HAP-1 (cell line): Measurements from ENCODE around the gene MYO5A.
"Not testable (repeated sequence)": the region's sequence is repeated elsewhere in the genome, so short reads cannot be mapped to it uniquely, and the experiment has no call there.

Experiments
- DNase-seq, 2 experiments: peaks; one replicate each; pipeline ENCODE4 v3.0.0-alpha.2; 2016 to 2020; ENCODE audit warnings: low spot score in 2 of 2
- H3K27me3 ChIP-seq: fragments of 250-450 bp; sonication (Bioruptor Pico); 2 replicates; pipeline ENCODE4 v1.5.1; 2020; ENCODE audit warnings: low read depth, mild to moderate bottlenecking, moderate library complexity
- H3K36me3 ChIP-seq: fragments of 250-450 bp; sonication (Bioruptor Pico); replicated peaks from 2 replicates; pipeline ENCODE4 v1.5.1; 2020; ENCODE audit warnings: mild to moderate bottlenecking
- H3K4me1 ChIP-seq: fragments of 250-450 bp; sonication (Bioruptor Pico); 2 replicates; pipeline ENCODE4 v1.5.1; 2020; ENCODE audit warnings: mild to moderate bottlenecking
- H3K4me3 ChIP-seq: fragments of 250-450 bp; sonication (Bioruptor Pico); 2 replicates; pipeline ENCODE4 v1.5.1; 2020; ENCODE audit warnings: mild to moderate bottlenecking, moderate library complexity
- H3K9me3 ChIP-seq: fragments of 250-450 bp; sonication (Bioruptor Pico); 2 replicates; pipeline ENCODE4 v1.5.1; 2020; ENCODE audit warnings: mild to moderate bottlenecking, moderate library complexity
- in situ Hi-C: fragments of 300-500 bp; cut with MboI; formaldehyde crosslinking; loops from 3 replicates; pipeline ENCODE4 v1.14.3; 2020; ENCODE audit warnings: low sequenced_read_pairs, inconsistent platforms, mixed read lengths

Gene MYO5A

GRCh38 chr15:52486003-52486996 lies 42.4 kb downstream of the MYO5A start:
- peak; percentile 89 to 91 for DNase-seq
- Histone ChIP-seq H3K4me1 (peaks cover 57% of the 10 kb centered on the region), H3K9me3 (no peaks in the 10 kb centered on the region), H3K27me3 (no peaks in the 10 kb centered on the region), H3K4me3 (no peak overlapping the region), H3K36me3 (no peaks in the 10 kb centered on the region)
- in situ Hi-C loops, result no loop called here

- Histone ChIP-seq H3K27me3 (no peaks in the 10 kb centered on the region), H3K4me1 (peaks cover 54% of the 10 kb centered on the region), H3K36me3 (no peaks in the 10 kb centered on the region), H3K9me3 (no peaks in the 10 kb centered on the region), H3K4me3 (no peak overlapping the region)
- in situ Hi-C loops, result no loop called here
- DNase-seq, result peak in 1 of 2 experiments; percentile 87
Observed at GRCh38 chr15:52485290-52485689, 43.4 kb downstream of the MYO5A start.

- H3K36me3 ChIP-seq, result no peaks in the 10 kb centered on the region
- in situ Hi-C loops, result no loop called here
- H3K4me3 ChIP-seq, result no peak overlapping the region
- H3K27me3 ChIP-seq, result no peaks in the 10 kb centered on the region
- peaks cover 50% of the 10 kb centered on the region for H3K4me1 ChIP-seq
- no peak for DNase-seq
- no peaks in the 10 kb centered on the region for H3K9me3 ChIP-seq
Observed at GRCh38 chr15:52483707-52484106, 45.0 kb downstream of the MYO5A start.

GRCh38 chr15:52481915-52482314 lies 46.8 kb downstream of the MYO5A start:
- H3K4me1 ChIP-seq, result peaks cover 32% of the 10 kb centered on the region
- no peaks in the 10 kb centered on the region for H3K27me3 ChIP-seq
- no peak overlapping the region for H3K4me3 ChIP-seq
- no peaks in the 10 kb centered on the region for H3K36me3 ChIP-seq
- no peak for DNase-seq
- in situ Hi-C loops, result no loop called here
- H3K9me3 ChIP-seq, result no peaks in the 10 kb centered on the region; the same call in 1 of the 2 replicates

GRCh38 chr15:52480990-52481389 lies 47.7 kb downstream of the MYO5A start:
- Histone ChIP-seq H3K4me3 (no peak overlapping the region), H3K4me1 (peaks cover 24% of the 10 kb centered on the region), H3K9me3 (no peaks in the 10 kb centered on the region; the same call in 1 of the 2 replicates), H3K27me3 (no peaks in the 10 kb centered on the region), H3K36me3 (no peaks in the 10 kb centered on the region)
- in situ Hi-C loops, result no loop called here
- no peak for DNase-seq

GRCh38 chr15:52466716-52467115 lies 62.0 kb downstream of the MYO5A start:
- Histone ChIP-seq H3K4me3 (no peak overlapping the region), H3K27me3 (no peaks in the 10 kb centered on the region), H3K36me3 (no peaks in the 10 kb centered on the region), H3K9me3 (no peaks in the 10 kb centered on the region), H3K4me1 (no peaks in the 10 kb centered on the region)
- in situ Hi-C loops, result no loop called here
- no peak for DNase-seq

GRCh38 chr15:52466134-52466701 lies 62.5 kb downstream of the MYO5A start:
- in situ Hi-C loops, result no loop called here
- H3K4me3 ChIP-seq, result no peak overlapping the region
- no peak for DNase-seq

GRCh38 chr15:52464478-52464877 lies 64.2 kb downstream of the MYO5A start:
- Histone ChIP-seq H3K36me3 (no peaks in the 10 kb centered on the region), H3K4me3 (no peak overlapping the region), H3K9me3 (no peaks in the 10 kb centered on the region), H3K27me3 (no peaks in the 10 kb centered on the region), H3K4me1 (no peaks in the 10 kb centered on the region)
- in situ Hi-C loops, result no loop called here
- DNase-seq, result no peak

More at GRCh38 chr15:52466134-52466701, 62.5 kb downstream of the MYO5A start:
- H3K4me1 ChIP-seq, result no peaks in the 10 kb centered on the region
- no peaks in the 10 kb centered on the region for H3K27me3 ChIP-seq
- no peaks in the 10 kb centered on the region for H3K36me3 ChIP-seq
- H3K9me3 ChIP-seq, result no peaks in the 10 kb centered on the region

- H3K36me3 ChIP-seq, result no peaks in the 10 kb centered on the region
- in situ Hi-C loops, result no loop called here
- H3K27me3 ChIP-seq, result no peaks in the 10 kb centered on the region
- DNase-seq, result no peak
- H3K4me3 ChIP-seq, result no peak overlapping the region
- H3K4me1 ChIP-seq, result no peaks in the 10 kb centered on the region
- H3K9me3 ChIP-seq, result no peaks in the 10 kb centered on the region
Observed at GRCh38 chr15:52464040-52464439, 64.6 kb downstream of the MYO5A start.

- Histone ChIP-seq H3K4me3 (no peak overlapping the region), H3K27me3 (no peaks in the 10 kb centered on the region), H3K4me1 (no peaks in the 10 kb centered on the region), H3K9me3 (no peaks in the 10 kb centered on the region), H3K36me3 (no peaks in the 10 kb centered on the region)
- in situ Hi-C loops, result no loop called here
- DNase-seq, result no peak
Observed at GRCh38 chr15:52463638-52464037, 65.0 kb downstream of the MYO5A start.

- in situ Hi-C loops, result no loop called here
Observed at GRCh38 chr15:52462806-52463360, 65.8 kb downstream of the MYO5A start.

GRCh38 chr15:52459701-52460100 lies 69.0 kb downstream of the MYO5A start:
- in situ Hi-C loops, H3K36me3 ChIP-seq, H3K9me3 ChIP-seq, H3K4me1 ChIP-seq, DNase-seq, H3K27me3 ChIP-seq, H3K4me3 ChIP-seq: not testable (repeated sequence)

More at GRCh38 chr15:52462806-52463360, 65.8 kb downstream of the MYO5A start:
- Histone ChIP-seq H3K4me3 (no peak overlapping the region), H3K9me3 (no peaks in the 10 kb centered on the region), H3K36me3 (no peaks in the 10 kb centered on the region), H3K27me3 (no peaks in the 10 kb centered on the region), H3K4me1 (peaks cover 1% of the 10 kb centered on the region; the same call in 1 of the 2 replicates)
- DNase-seq, result no peak

- H3K27me3 ChIP-seq, H3K4me3 ChIP-seq, H3K4me1 ChIP-seq, H3K9me3 ChIP-seq, in situ Hi-C loops, H3K36me3 ChIP-seq: not testable (repeated sequence)
- peak in 1 of 2 experiments; percentile 15 for DNase-seq
Observed at GRCh38 chr15:52459265-52459664, 69.4 kb downstream of the MYO5A start.
